A673 (cell line): Measurements from ENCODE around the gene LTB4R.

ENCODE experiments used
- CTCF ChIP-seq: fragments of 300-800, 200-600 bp; sonication (generic); conservative IDR thresholded peaks from 2 replicates; pipeline ENCODE4 v1.5.1; 2017; ENCODE audit warnings: low read depth, mild to moderate bottlenecking, antibody characterized with exemption, low read length, moderate library complexity, mixed read lengths
- EZH2 ChIP-seq: fragments of 200-600 bp; sonication (generic); IDR thresholded peaks from 2 replicates; pipeline ENCODE4 v1.6.1; 2017; ENCODE audit warnings: borderline replicate concordance, low read depth, mild to moderate bottlenecking, mixed read lengths, antibody characterized with exemption, low read length; ENCODE audit not compliant: poor library complexity, severe bottlenecking

DNA sequence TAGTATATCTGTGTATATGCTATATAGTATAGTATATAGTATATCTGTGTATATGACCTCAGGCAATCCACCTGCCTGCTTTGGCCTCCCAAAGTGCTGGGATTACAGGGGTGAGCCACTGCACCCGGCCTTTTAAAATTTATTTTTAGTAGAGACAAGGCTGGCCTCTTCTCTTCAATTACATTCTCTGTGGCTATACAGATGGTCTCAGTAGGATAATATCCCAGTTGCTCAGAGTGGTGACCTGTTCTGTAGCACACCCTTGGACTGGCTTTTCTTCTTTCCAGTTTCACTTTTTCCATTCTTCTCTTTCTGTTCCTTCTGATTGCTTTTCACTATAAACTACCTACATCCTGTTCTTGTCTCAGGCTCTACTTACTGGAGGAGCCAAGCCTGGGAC lies 53.5 kb downstream of the LTB4R start:
- TF ChIP-seq CTCF (no peak), EZH2 (no peak)
